NT2/D1 (cell line): ENCODE measurements around the gene MADCAM1.

Experiments
- YY1 ChIP-seq: IDR thresholded peaks from 2 replicates; pipeline ENCODE4 v1.6.1; 2011; ENCODE audit not compliant: insufficient read length, insufficient read depth
- ZNF274 ChIP-seq: IDR thresholded peaks from 2 replicates; pipeline ENCODE4 v1.6.1; 2011; ENCODE audit warnings: mild to moderate bottlenecking, low read depth, low read length

- TF ChIP-seq YY1 = no peak
- no peak for TF ChIP-seq ZNF274
Observed at GRCh38 chr19:542173-542866, 46.0 kb downstream of the MADCAM1 start.
